GM18498 (cell line): ENCODE measurements around the gene CCDC134.
"Not testable (repeated sequence)": the region's sequence is repeated elsewhere in the genome, so short reads cannot be mapped to it uniquely, and the experiment has no call there.

ENCODE experiments used
- ATAC-seq: cut with Tn5 transposase; IDR thresholded peaks from one replicate; pipeline ENCODE4 v1.9.1; 2021; ENCODE audit warnings: mild to moderate bottlenecking, moderate library complexity; ENCODE audit not compliant: unreplicated experiment

The CCDC134 gene

DNA sequence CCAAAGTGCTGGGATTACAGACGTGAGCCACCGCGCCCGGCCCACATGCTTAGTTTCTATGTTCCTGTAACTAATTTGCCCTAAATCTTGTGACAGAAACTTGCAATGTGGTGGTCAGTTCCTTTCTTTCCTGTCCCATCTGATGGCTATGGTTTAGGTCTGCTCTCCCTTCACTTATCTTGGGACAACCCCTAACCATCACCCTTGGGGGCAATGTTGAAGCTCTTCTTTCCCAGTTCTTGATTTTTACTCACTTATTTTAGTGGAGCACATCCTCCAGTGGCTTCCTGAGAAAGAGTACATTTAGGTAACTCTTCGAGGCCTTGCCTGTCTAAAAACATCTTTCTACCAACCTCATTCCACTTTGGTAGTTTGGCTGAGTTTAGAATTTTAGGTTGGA, 39.7 kb downstream of the CCDC134 start:
- ATAC-seq, result no peak

DNA sequence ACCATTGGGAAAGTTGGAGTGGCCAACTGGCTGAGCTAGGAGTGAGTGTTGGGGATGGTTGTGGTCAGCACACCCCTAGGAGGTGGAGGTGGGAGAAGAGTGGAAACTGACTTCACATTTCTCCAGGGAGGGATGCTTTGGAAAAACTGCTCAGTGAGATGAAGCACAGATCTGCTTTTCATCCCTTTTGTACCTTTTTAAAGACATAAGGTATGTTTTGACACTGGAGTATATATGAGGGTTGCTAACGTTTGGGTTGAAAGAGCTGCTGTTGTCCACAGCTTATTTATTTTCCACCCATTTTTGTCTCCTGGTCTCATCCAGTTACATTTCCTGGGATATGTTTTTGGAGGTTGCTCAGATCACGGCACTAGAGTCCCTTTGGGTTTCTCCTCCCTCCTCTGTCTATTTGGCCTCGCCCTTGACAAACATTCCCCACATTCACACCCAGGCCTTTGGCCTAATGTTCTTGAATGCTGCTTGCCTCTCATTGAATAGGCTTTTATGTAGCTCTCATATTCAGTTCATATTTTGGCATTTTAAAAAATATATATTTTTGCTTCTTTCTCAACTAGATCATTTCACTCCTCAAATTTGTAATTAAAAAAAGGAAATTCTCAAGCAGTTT, 40.7 kb downstream of the CCDC134 start:
- ATAC-seq, result no peak

DNA sequence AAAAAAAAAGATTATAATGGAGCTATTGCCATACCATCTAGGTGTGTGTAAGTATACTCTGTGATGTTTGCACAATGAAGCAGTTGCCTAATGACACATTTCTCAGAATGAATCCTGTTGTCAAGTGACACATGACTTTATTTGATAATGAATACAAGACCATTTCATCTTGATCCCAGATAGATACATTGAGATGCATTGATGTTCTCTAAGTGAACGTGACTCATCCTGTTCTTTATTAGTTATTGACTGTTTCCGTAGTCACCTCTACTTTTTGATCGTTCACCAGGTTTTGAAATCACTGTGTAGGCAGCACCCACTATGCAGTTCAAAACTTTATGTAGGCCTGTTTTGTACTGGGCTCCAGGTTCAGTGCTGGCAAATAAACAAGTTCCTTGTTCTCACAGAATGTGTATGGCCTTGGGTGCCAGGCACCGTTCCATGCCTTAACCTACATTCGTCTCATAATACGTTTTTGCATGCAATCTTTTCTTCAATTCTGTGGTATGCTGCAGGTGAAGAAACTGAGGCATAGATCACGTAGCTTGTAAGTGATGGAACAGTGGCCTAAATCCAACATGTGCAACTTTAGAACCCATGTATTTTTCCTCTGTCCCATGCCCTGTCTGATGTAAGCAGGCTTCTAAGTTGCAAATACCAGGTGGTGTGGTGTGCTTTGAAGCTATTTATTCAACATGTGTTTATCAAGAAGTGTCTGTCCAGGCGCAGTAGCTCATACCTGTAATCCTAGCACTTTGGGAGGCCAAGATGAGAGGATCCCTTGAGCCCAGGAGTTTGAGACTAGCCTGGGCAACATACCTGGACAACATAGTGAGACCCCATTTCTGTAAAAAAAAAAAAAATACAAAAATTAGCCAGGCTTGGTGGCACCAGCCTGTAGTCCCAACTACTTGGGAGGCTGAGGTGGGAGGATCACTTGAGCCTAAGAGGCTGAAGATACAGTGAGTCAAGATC, 42.8 kb downstream of the CCDC134 start:
- ATAC-seq, result no peak

DNA sequence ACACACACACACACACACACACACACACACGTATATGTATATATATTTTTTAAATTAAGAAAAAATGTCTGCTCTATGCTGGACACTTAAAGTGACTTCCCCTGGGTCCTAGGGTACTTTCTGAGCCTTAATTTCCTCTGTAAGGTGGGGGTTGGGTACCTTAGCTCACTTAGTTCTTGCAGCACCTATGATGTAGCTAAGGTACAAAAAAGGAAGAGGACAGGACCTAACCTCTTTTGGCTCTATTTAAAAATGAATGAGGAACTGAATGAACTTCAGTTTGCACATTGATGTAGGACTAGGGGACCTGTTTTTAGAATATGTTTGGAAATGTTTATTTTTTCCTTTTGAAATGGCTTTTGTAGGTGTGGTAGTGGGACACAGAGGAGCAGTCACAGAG, 43.6 kb downstream of the CCDC134 start:
- ATAC-seq, result no peak

DNA sequence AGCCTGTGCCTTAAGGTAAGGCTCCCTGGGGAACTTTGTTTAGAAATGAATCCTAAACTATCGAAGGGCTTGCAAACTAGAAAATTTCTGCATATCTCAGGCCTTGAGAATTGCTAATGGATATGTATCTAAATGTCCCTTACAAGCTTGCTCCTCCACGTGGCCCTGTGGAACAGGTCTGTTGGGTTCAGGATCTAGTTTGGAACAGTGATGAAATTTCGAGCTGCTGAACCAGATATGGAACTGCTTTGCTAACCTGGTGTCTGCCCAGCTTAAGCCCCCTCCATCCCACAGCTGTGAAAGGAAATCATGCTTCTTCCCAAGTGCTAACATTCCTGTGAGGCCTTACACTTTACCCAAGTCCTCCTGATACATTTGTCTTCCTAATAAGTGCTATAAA, 44.0 kb downstream of the CCDC134 start:
- no peak for ATAC-seq

DNA sequence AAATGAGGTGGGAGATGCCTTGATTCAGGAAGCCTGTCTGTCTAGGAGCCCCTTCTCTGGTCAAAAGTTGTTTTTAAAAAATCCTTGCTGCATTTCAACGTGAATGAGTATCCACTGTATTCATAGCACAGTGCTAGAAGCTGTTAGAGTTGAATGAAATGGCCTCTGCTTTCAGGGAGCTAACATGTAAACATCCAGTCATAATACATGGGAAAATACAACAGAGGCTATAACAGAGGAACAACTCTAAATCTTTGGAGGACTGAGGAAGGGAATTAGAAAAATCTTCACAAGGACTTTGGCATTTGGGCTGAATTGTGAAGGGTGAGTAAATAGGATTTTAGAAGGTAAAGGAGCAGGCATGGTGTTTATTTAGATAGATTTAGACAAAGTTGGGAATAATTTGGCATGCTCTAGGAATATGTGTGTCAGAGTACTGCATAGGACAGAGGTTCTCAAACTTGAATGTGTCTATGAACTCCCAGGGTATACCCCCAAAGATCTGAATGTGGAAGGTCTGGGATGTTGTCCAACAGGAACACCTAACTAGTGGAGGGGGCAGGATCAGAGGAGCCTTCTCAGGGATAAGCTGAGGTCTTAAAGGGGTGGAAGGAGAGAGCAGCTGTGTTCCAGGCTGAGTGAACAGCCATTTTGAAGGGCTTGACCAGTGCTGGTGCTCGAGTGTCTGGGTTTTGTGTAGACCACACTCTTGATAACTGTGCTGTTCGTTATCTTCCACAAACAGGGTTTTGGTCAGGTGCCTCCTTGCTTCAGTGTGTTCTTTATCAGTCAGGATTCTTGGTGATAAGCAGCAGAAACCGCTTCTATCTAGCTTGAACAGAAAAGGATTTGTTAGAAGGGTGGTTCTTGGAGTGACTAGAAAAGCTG, 45.1 kb downstream of the CCDC134 start:
- no peak for ATAC-seq

DNA sequence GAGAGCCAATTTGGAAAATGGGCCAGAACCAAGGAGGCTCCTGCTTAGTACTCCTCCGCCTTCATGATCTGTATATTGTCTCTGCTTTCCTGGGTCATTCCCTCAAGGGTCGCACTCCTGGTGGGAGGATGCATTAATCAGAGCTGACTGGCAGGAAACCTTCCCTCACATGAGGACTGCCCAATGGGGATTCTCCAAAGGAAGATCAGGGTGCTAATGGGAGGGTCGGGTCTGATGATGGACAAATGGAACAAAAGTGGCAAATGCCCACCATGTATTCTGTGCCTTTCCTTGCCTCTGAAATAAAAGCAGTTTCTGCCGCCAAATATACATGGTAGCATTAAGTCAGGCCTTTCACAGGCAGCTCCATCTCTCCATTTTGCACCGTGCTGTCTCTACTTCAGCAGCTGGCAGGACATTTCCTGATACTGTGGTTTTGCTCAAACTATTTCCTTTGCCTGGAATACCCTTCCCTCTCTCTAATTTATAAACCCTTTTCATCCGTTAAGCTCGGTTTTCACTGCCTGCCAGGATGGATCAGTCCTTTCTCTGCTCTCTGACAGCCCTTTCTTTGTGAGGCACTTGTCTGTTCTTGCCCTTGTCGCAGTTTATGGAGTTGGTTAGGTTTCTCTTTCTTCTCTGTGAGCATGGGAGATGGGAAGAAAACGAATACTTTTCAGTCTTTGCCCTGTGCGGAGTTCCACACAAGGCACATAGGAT, 45.9 kb downstream of the CCDC134 start:
- no peak for ATAC-seq

DNA sequence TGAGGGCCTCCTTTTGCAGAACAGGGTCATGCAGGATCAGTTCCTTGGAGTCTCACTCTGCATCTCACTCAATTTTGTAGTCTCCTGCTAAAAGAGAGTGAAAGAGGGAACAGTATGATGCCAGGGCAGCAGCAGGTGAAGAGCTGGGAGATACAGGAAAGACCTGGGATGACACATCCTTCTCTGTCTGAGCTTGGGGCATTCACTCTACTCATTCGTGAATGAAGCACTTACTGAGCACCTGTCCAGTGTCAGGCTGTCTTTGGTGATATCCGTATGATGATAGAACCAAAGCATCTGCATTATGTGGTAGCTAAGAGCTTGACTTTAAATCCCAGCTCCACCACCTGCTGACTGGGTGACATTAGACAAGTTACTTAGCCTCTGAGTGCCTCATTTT, 46.8 kb downstream of the CCDC134 start:
- ATAC-seq, result no peak

DNA sequence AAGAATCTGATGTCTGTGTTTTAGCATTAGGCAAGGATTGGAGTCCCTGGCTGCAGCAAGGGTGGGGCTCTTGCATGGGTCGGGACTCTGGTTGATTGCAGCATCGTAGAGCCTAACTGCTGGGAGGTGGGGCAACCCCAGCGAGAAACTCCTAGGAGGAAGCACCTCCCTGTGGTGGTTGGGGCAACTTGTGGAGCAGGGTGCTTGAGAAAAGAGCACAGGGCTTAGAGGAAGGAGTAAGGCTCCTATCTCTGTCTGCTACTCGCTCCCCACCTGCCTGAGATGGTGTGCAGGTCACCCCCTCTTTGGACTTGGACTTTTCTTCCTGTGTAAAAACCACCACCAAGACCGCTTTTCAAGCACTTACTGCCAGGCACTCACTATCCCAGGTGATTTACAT, 48.0 kb downstream of the CCDC134 start:
- no peak for ATAC-seq

DNA sequence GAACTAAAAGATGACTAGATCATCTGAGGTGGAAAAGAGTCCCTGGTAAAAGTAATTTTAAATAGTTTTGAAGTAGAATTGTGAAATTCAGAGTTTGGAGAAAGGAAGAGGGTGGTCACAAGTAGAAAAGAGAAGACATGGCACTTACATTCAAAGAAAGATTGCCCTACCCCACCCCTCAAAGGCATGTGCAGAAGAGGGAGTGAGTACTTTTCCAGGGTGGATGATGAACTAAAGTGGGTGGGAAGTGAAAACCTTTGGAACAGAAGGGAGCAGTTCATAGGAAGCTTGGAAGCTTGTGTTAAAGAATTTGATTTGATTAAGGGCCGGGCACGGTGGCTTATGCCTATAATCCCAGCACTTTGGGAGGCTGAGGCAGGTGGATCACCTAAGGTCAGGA, 56.0 kb downstream of the CCDC134 start:
- no peak for ATAC-seq

DNA sequence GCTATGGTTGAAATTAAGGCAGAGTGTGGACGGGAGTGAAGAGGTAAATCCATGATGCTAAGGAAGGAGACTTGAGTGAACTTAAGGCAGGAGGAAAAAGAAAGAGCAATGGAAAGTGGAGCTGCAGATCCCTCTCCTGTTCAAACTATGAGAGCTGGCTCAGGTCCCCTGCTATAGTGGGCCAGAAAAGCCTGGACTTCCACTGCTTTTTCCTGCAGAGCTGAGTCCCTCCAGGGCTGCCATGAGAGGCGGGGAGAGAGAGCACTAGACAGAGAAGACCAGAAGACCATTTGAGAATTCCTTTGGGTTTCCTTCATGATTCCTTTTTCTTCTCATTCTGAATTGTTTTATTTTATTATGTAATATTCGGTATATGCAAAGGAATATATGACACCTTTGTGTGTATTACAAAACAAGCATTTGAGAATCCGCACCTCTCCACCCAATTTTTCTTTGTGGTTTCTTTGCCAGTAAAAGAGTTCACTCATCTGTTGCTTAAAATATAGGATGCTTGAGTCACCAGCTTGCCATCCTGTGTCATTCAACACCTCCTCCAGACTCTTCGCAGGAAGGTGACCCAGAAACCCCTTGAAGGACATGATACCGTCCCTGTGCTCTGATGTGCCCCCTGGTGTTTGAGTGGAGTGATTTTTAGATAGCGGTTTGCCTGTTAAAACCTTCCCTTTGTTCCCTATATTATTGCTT, 56.8 kb downstream of the CCDC134 start:
- no peak for ATAC-seq

DNA sequence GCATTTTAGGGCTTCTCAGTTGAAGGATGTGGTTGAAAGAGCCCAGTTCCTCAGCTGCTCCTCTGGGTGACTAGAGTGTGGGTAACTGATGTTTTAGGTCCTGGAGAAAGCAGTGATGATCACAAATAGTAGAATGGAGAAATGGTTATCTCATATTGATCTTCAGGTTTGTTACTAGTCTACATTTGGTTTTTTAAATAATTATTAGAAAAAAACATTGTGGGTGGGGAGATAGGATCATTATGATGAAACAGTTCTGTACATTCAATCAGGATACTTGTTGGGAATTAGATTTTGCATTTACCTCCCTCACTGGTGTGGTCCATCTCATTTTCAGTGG, 57.4 kb downstream of the CCDC134 start:
- no peak for ATAC-seq

DNA sequence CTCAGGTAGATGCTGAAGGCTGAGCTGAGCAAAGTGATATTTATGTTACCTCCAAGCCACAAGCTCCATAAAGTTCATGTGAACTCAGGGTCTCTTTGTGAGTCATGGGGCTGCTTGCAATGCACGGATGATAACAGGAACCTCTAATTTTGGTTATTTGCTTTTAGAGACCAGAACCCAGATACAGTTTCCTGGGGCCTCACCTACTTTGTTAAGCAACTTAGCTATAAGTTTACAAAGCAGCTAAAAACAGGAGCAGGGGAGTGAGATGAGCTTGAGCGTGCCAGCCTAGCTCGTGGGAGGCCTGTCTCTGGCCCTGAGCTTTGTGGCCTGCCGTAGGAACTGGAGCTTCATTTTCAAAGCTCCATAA, 61.7 kb downstream of the CCDC134 start:
- peak; percentile 50 for ATAC-seq

DNA sequence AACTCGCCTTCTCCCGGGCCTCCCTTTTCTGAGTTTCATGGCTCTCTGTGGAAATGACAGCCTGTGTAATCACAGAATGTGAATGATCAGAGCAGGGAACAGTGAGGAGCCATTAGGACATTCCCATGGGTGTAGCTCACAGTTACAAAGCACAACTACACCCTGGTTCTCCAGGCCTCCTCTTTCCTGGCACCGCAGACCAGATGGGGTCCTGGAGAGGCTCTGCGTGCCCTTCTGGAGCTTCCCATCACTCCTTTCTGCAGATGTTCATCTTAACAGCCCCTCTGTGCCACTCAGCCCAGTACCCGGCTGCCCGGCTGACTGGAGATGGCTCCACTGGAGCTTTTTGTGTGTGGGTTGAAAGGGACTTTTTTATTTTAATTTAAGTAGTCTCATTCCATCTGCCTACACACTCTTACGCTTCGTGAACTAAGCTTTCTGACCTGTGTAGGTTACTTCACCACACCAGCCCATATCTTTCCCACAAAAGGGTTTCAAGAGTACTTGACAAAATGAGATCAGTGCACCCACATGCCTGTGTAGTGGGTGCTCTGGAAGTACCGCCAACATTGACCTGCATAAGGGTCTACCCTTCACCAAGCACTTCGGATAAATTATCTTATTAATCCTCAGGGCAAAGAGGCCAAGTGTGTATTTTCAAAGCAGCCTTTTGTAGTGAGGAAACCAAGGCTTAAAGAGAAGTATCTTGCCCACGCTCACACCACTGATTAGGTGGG, 62.2 kb downstream of the CCDC134 start:
- ATAC-seq, result peak; percentile 74

DNA sequence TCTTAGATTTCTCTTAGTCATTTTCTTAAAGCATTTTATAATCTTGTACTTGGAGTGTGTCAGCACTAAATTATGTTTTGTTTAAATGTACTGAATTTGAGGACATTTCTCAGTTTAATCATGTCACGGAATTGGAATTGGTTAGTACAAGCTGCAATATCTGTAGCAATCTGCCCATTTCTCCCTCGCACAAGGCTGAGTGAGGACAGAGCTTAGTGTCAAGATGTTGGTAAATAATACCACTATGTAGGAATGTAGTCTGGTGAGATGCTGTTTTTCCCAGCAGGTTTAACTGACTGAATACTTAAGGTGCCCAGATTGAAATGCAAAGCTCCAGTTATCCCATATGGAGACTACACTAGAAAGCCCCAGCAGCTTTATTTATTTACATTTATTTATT, 63.0 kb downstream of the CCDC134 start:
- ATAC-seq, result no peak

DNA sequence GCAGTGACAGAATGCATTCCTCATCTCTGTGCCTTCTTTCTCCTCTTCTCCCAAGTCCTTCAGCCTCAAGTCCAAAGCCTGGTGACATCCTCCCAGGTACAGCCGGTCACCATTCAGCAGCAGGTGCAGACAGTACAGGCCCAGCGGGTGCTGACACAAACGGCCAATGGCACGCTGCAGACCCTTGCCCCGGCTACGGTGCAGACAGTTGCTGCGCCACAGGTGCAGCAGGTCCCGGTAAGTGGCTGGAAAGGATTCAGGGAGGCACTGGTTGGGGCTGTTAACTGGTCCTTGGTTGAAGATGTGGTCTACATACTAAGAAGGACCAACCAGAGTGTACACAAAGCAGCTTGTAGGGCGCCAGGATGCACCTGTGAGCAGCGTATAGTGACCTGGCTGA, 68.1 kb downstream of the CCDC134 start:
- ATAC-seq, result no peak

DNA sequence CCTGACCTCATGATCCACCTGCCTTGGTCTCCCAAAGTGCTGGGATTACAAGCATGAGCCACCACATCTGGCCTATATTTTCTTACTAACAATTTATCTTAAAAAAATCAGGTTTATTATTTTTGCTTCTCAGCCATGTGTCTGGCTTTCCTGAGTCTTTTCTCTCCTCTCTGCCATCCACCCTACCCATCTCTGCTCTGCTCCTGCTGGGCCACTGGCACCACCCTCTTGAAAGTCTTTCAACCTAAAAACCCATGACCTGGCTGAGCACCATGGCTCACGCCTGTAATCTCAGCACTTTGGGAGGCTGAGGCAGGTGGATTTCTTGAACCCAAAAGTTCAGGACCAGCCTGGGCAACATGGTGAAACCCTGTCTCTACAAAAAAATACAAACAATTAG, 69.6 kb downstream of the CCDC134 start:
- not testable (repeated sequence) for ATAC-seq

DNA sequence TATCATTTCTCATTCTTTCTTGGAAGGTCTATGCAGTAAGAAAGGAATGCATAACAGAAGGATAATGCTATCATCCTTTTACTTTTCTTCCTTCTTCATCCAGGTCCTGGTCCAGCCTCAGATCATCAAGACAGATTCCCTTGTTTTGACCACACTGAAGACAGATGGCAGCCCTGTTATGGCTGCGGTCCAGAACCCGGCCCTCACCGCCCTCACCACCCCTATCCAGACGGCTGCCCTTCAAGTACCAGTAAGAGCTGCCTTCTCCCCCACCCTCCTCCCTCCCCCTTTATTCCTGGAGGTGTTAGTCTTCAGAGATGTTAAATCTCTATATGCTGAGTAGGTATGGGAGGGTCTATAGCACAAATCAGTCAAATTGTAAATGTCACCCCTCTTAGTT, 70.3 kb downstream of the CCDC134 start:
- ATAC-seq, result no peak

DNA sequence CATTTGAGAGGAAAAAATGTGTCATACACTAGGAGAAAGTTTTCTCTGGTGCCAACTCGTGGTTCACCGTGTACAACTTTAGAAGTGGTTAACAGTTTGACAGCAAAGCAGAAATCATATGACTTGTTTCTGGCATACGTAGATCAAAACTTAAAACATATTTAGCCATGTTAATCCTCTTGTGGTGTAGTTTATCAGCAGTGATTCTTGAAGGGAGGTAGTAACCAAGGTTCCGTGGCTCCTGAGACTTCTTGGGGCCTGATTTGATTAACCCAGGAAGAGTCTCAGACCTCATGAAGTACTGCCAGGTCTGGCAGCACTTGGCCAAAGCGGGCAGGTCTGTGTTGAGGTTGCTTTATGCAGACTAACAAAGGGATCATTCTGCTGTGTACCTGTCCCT, 72.9 kb downstream of the CCDC134 start:
- no peak for ATAC-seq

DNA sequence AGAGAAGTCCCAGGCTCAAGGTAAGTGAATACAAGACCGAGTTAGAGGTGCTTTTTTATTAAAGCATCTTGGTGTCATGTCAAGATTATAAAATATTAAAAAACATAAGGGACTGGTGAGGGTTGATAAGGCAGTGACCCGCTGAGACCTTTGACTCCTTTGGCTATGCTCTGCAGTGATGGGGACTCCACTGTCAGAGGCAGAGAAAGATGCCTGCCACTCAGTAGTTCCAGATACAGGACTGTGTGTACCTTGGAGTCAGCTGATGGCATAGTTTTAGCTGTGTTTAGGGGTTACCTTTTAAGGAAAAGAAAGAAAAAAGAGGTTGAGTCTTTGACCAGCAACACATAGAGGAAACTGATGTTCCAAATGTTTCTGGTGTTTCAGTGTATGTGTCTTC, 73.6 kb downstream of the CCDC134 start:
- no peak for ATAC-seq
